ENCODE measurements around the gene TMUB2.
"Not testable (repeated sequence)": the region's sequence is repeated elsewhere in the genome, so short reads cannot be mapped to it uniquely, and the experiment has no call there.

Gene TMUB2

GRCh38 chr17:44219616-44220212 lies 32.9 kb downstream of the TMUB2 start, which contains the start of gene UBTF:
UBTF (minus strand) TSS chr17:44219675; CDS start chr17:44218229, 1,446 bp downstream.
- peak; percentile 92 for DNase-seq

GRCh38 chr17:44220213-44221083 lies 33.7 kb downstream of the TMUB2 start:
- DNase-seq: peak; percentile 80

GRCh38 chr17:44221084-44221861 lies 34.5 kb downstream of the TMUB2 start:
- DNase-seq: peak; percentile 93

GRCh38 chr17:44221862-44222111 lies 35.0 kb downstream of the TMUB2 start:
- DNase-seq: no peak

GRCh38 chr17:44222112-44222869 lies 35.5 kb downstream of the TMUB2 start:
- DNase-seq: peak; percentile 85

- no peak for DNase-seq
These were observed 36.8 kb downstream of the TMUB2 start for GRCh38 chr17:44223541-44224071.

- no peak for DNase-seq
These were observed 42.3 kb downstream of the TMUB2 start for GRCh38 chr17:44229090-44229489.

- DNase-seq: no peak
These were observed 43.4 kb downstream of the TMUB2 start for GRCh38 chr17:44230140-44230539.

- no peak for DNase-seq
These were observed 45.3 kb downstream of the TMUB2 start for GRCh38 chr17:44232061-44232460.

- DNase-seq: no peak
These were observed 46.8 kb downstream of the TMUB2 start for GRCh38 chr17:44233582-44233981.

- DNase-seq: no peak
These were observed 48.8 kb downstream of the TMUB2 start for GRCh38 chr17:44235583-44235936.

GRCh38 chr17:44236444-44236991 lies 49.7 kb downstream of the TMUB2 start:
- DNase-seq: no peak

- not testable (repeated sequence) for DNase-seq
These were observed 51.1 kb downstream of the TMUB2 start for GRCh38 chr17:44237886-44238285.

GRCh38 chr17:44241106-44241624 lies 54.4 kb downstream of the TMUB2 start:
- DNase-seq: no peak
